NT2/D1 (cell line): ENCODE data around the gene AMPD2.

Experiments
- YY1 ChIP-seq: IDR thresholded peaks from 2 replicates; pipeline ENCODE4 v1.6.1; 2011; ENCODE audit not compliant: insufficient read length, insufficient read depth
- ZNF274 ChIP-seq: IDR thresholded peaks from 2 replicates; pipeline ENCODE4 v1.6.1; 2011; ENCODE audit warnings: mild to moderate bottlenecking, low read depth, low read length

GRCh38 chr1:109657395-109657794 is 37.8 kb downstream of the AMPD2 start:
- TF ChIP-seq ZNF274 (no peak), YY1 (no peak)
